Activated CD8-positive, alpha-beta T cell treated with anti-CD3 and anti-CD28 coated beads for 36 hours (primary cell): ENCODE measurements around the gene DKK3. TPM values are rescaled to one million over a fixed set of nuclear protein-coding genes. Genes with fewer than 3 reads are reported as not detected.

Experiments used
- ATAC-seq: fragments of 200-7000 bp; cut with Tn5 transposase; one replicate; pipeline ENCODE4 v1.10.0; 2021; ENCODE audit warnings: mild to moderate bottlenecking, moderate library complexity
- CTCF ChIA-PET: fragments of 350-600 bp; sonication (Branson Sonifier 250); formaldehyde crosslinking; loops from one replicate; lab custom pipeline; 2021; ENCODE audit warnings: antibody characterized with exemption; lab: Charles Lee
- POLR2A ChIA-PET: fragments of 350-600 bp; sonication (Branson Sonifier 250); formaldehyde crosslinking; loops from one replicate; lab custom pipeline; 2021; ENCODE audit warnings: antibody characterized with exemption; lab: Charles Lee
- DNase-seq: peaks from one replicate; pipeline ENCODE4 v3.0.0-alpha.2; 2020
- H3K27ac Mint-ChIP-seq: one replicate; pipeline ENCODE4 v1.8.0; 2021; ENCODE audit warnings: mild to moderate bottlenecking, mixed read lengths
- H3K27me3 Mint-ChIP-seq: one replicate; pipeline ENCODE4 v1.8.0; 2021; ENCODE audit warnings: mixed read lengths
- H3K36me3 Mint-ChIP-seq: one replicate; pipeline ENCODE4 v1.8.0; 2021; ENCODE audit warnings: low read depth, mixed read lengths
- H3K4me1 Mint-ChIP-seq: one replicate; pipeline ENCODE4 v1.8.0; 2021; ENCODE audit warnings: low read depth, mixed read lengths
- H3K4me3 Mint-ChIP-seq: one replicate; pipeline ENCODE4 v1.8.0; 2021; ENCODE audit warnings: mild to moderate bottlenecking, moderate library complexity, mixed read lengths
- H3K9me3 Mint-ChIP-seq: one replicate; pipeline ENCODE4 v1.8.0; 2021; ENCODE audit warnings: mixed read lengths
- CTCF ChIP-seq: fragments of 200-600 bp; IDR thresholded peaks from one replicate; pipeline ENCODE4 v1.8.0; 2022; ENCODE audit warnings: antibody characterized with exemption, mild to moderate bottlenecking
- intact Hi-C: fragments of 100-400 bp; cut with micrococcal nuclease; formaldehyde crosslinking; loops from one replicate; pipeline ENCODE4 v1.10.0; 2022
- total RNA-seq, 2 experiments: library from RNA; stranded (reverse); gene quantifications; one replicate each; pipeline ENCODE4 v1.2.3, GENCODE V29; 2021

DKK3 gene
- total RNA-seq, 2 experiments from 2014 or later = not detected

- ChIA-PET POLR2A (no interaction called here), CTCF (interaction anchor here (1.6 kb wide), 2 partner anchors 20 to 57 kb away, joined by 4 to 5 read pairs; no protein-coding TSS in a partner anchor)
- no peak overlapping the region for H3K27ac Mint-ChIP-seq
- H3K9me3 Mint-ChIP-seq = peaks cover 5% of the 10 kb centered on the region
- intact Hi-C loops = no loop called here
- DNase-seq (no peak), ATAC-seq (no peak)
- H3K4me3 Mint-ChIP-seq = no peak overlapping the region
- no peaks in the 10 kb centered on the region for H3K4me1 Mint-ChIP-seq
- H3K36me3 Mint-ChIP-seq = no peaks in the 10 kb centered on the region
- H3K27me3 Mint-ChIP-seq = peaks cover 24% of the 10 kb centered on the region
- TF ChIP-seq CTCF = no peak
Measured at GRCh38 chr11:12024254-12024926, 16.0 kb upstream of the DKK3 start.

- no peaks in the 10 kb centered on the region for H3K36me3 Mint-ChIP-seq
- H3K27ac Mint-ChIP-seq = no peak overlapping the region
- no peak for TF ChIP-seq CTCF
- H3K9me3 Mint-ChIP-seq = peaks cover 5% of the 10 kb centered on the region
- ChIA-PET CTCF (no interaction called here), POLR2A (no interaction called here)
- intact Hi-C loops = no loop called here
- peaks cover 24% of the 10 kb centered on the region for H3K27me3 Mint-ChIP-seq
- ATAC-seq (no peak), DNase-seq (no peak)
- H3K4me1 Mint-ChIP-seq = no peaks in the 10 kb centered on the region
- H3K4me3 Mint-ChIP-seq = no peak overlapping the region
Measured at GRCh38 chr11:12023015-12023414, 14.6 kb upstream of the DKK3 start.

- Mint-ChIP-seq H3K4me3 (no peak overlapping the region), H3K27ac (no peak overlapping the region), H3K27me3 (peaks cover 33% of the 10 kb centered on the region), H3K36me3 (no peaks in the 10 kb centered on the region), H3K4me1 (no peaks in the 10 kb centered on the region), H3K9me3 (peaks cover 5% of the 10 kb centered on the region)
- no peak for ATAC-seq
- ChIA-PET CTCF (no interaction called here), POLR2A (no interaction called here)
- intact Hi-C loops = no loop called here
- no peak for TF ChIP-seq CTCF
- no peak for DNase-seq
Measured at GRCh38 chr11:12020546-12020945, 12.1 kb upstream of the DKK3 start.

- ChIA-PET CTCF (no interaction called here), POLR2A (no interaction called here)
- DNase-seq = no peak
- no peak for ATAC-seq
- intact Hi-C loops = no loop called here
- H3K36me3 Mint-ChIP-seq = no peaks in the 10 kb centered on the region
- no peak overlapping the region for H3K27ac Mint-ChIP-seq
- peaks cover 5% of the 10 kb centered on the region for H3K9me3 Mint-ChIP-seq
- H3K4me3 Mint-ChIP-seq = no peak overlapping the region
- no peak for TF ChIP-seq CTCF
- H3K4me1 Mint-ChIP-seq = no peaks in the 10 kb centered on the region
- peaks cover 33% of the 10 kb centered on the region for H3K27me3 Mint-ChIP-seq
Measured at GRCh38 chr11:12019866-12020416, 11.5 kb upstream of the DKK3 start.

- Mint-ChIP-seq H3K27me3 (peaks cover 31% of the 10 kb centered on the region), H3K36me3 (no peaks in the 10 kb centered on the region), H3K4me1 (no peaks in the 10 kb centered on the region), H3K27ac (no peak overlapping the region), H3K4me3 (no peak overlapping the region), H3K9me3 (peaks cover 2% of the 10 kb centered on the region)
- no peak for TF ChIP-seq CTCF
- ChIA-PET CTCF (no interaction called here), POLR2A (no interaction called here)
- DNase-seq (no peak), ATAC-seq (no peak)
- intact Hi-C loops = no loop called here
Measured at GRCh38 chr11:12019337-12019736, 10.9 kb upstream of the DKK3 start.
